H9 (cell line): ENCODE data around the gene LARP7. TPM values are rescaled to one million over a fixed set of nuclear protein-coding genes. Genes with fewer than 3 reads are reported as not detected.
A peak's percentile ranks its signal among the peaks of the same experiment; 100 is the strongest.

Experiments used
- DNase-seq: peaks from one replicate; pipeline ENCODE4 v3.0.0-alpha.2; 2017
- H2AFZ ChIP-seq: one replicate; pipeline ENCODE4 v1.6.1; 2013; ENCODE audit warnings: mild to moderate bottlenecking, low read length, control low read depth, moderate library complexity
- H2AK5ac ChIP-seq: 2 replicates; pipeline ENCODE4 v1.6.1; 2013; ENCODE audit warnings: low read length, control low read depth, mixed read lengths; ENCODE audit not compliant: insufficient read length
- H2BK120ac ChIP-seq: one replicate; pipeline ENCODE4 v1.6.1; 2013; ENCODE audit warnings: low read depth, mild to moderate bottlenecking, low read length, control low read depth, inconsistent platforms; ENCODE audit not compliant: poor library complexity, severe bottlenecking
- H2BK12ac ChIP-seq: 2 replicates; pipeline ENCODE4 v1.6.1; 2013; ENCODE audit warnings: low read length, control low read depth, mixed read lengths, low read depth; ENCODE audit not compliant: insufficient read length
- H2BK15ac ChIP-seq: 2 replicates; pipeline ENCODE4 v1.6.1; 2013; ENCODE audit warnings: low read depth, low read length, control low read depth
- H2BK20ac ChIP-seq: one replicate; pipeline ENCODE4 v1.6.1; 2013; ENCODE audit warnings: low read depth, mild to moderate bottlenecking, low read length, control low read depth, inconsistent platforms; ENCODE audit not compliant: poor library complexity, severe bottlenecking
- H2BK5ac ChIP-seq: 2 replicates; pipeline ENCODE4 v1.6.1; 2013; ENCODE audit warnings: low read length, control low read depth, mixed read lengths; ENCODE audit not compliant: insufficient read length
- H3K14ac ChIP-seq: 2 replicates; pipeline ENCODE4 v1.6.1; 2013; ENCODE audit warnings: low read length, control low read depth; ENCODE audit not compliant: insufficient read depth
- H3K18ac ChIP-seq: 2 replicates; pipeline ENCODE4 v1.6.1; 2013; ENCODE audit warnings: low read depth, mild to moderate bottlenecking, mixed read lengths, low read length, control low read depth; ENCODE audit not compliant: insufficient read length
- H3K23ac ChIP-seq: 2 replicates; pipeline ENCODE4 v1.6.1; 2013; ENCODE audit warnings: low read length, control low read depth, mixed read lengths, low read depth; ENCODE audit not compliant: insufficient read length
- H3K23me2 ChIP-seq: 2 replicates; pipeline ENCODE4 v1.6.1; 2013; ENCODE audit warnings: low read depth, mild to moderate bottlenecking, mixed read lengths, low read length, control low read depth; ENCODE audit not compliant: insufficient read length, poor library complexity, severe bottlenecking
- H3K27ac ChIP-seq: 2 replicates; pipeline ENCODE4 v1.5.1; 2013; ENCODE audit warnings: low read length, control low read depth, mixed read lengths, low read depth; ENCODE audit not compliant: insufficient read length
- H3K27me3 ChIP-seq: 2 replicates; pipeline ENCODE4 v1.6.1; 2013; ENCODE audit warnings: low read length, control low read depth, inconsistent platforms; ENCODE audit not compliant: insufficient read depth
- H3K4ac ChIP-seq: 2 replicates; pipeline ENCODE4 v1.6.1; 2013; ENCODE audit warnings: low read depth, mild to moderate bottlenecking, control low read depth, inconsistent platforms, low read length, moderate library complexity
- H3K4me1 ChIP-seq: 2 replicates; pipeline ENCODE4 v1.6.1; 2013; ENCODE audit warnings: low read length, control low read depth, inconsistent platforms; ENCODE audit not compliant: insufficient read depth
- H3K4me2 ChIP-seq: 2 replicates; pipeline ENCODE4 v1.6.1; 2013; ENCODE audit warnings: low read length, control low read depth, mixed read lengths; ENCODE audit not compliant: insufficient read length, insufficient read depth
- H3K56ac ChIP-seq: 2 replicates; pipeline ENCODE4 v1.6.1; 2013; ENCODE audit warnings: low read depth, mild to moderate bottlenecking, mixed read lengths, low read length, control low read depth; ENCODE audit not compliant: insufficient read length
- H3K79me1 ChIP-seq: 2 replicates; pipeline ENCODE4 v1.6.1; 2013; ENCODE audit warnings: low read depth, mild to moderate bottlenecking, moderate library complexity, low read length, control low read depth, inconsistent platforms; ENCODE audit not compliant: insufficient read depth, poor library complexity, severe bottlenecking
- H3K79me2 ChIP-seq: 2 replicates; pipeline ENCODE4 v1.6.1; 2013; ENCODE audit warnings: low read length, control low read depth, inconsistent platforms; ENCODE audit not compliant: insufficient read depth
- H3K9ac ChIP-seq: 2 replicates; pipeline ENCODE4 v1.6.1; 2013; ENCODE audit warnings: low read length, control low read depth, mixed read lengths; ENCODE audit not compliant: insufficient read length; ENCODE audit errors: extremely low read depth
- H3K9me3 ChIP-seq: one replicate; pipeline ENCODE4 v1.6.1; 2013; ENCODE audit warnings: low read depth, low read length, inconsistent platforms; ENCODE audit not compliant: control insufficient read depth
- H3T11ph ChIP-seq: one replicate; pipeline ENCODE4 v1.6.1; 2013; ENCODE audit warnings: mild to moderate bottlenecking, low read length, control low read depth, inconsistent platforms
- H4K20me1 ChIP-seq: one replicate; pipeline ENCODE4 v1.6.1; 2013; ENCODE audit not compliant: control insufficient read depth, insufficient read length, insufficient read depth
- H4K5ac ChIP-seq: 2 replicates; pipeline ENCODE4 v1.6.1; 2013; ENCODE audit warnings: low read depth, mild to moderate bottlenecking, mixed read lengths, low read length, control low read depth; ENCODE audit not compliant: insufficient read length
- H4K8ac ChIP-seq: replicated peaks from 2 replicates; pipeline ENCODE4 v1.6.1; 2013; ENCODE audit warnings: low read length, control low read depth, mixed read lengths, low read depth; ENCODE audit not compliant: insufficient read length
- H4K91ac ChIP-seq: 2 replicates; pipeline ENCODE4 v1.6.1; 2013; ENCODE audit warnings: low read depth, mild to moderate bottlenecking, moderate library complexity, mixed read lengths, low read length, control low read depth; ENCODE audit not compliant: insufficient read length
- H3K27ac Mint-ChIP-seq, 3 experiments: 2 replicates in 2 of 3; 3 replicates in 1 of 3; pipeline ENCODE4 v1.8.0; 2020 to 2021; ENCODE audit warnings: mixed read lengths in 3 of 3, mild to moderate bottlenecking in 1 of 3, moderate library complexity in 1 of 3
- H3K27me3 Mint-ChIP-seq: 2 replicates; pipeline ENCODE4 v1.8.0; 2021; ENCODE audit warnings: low read depth, mild to moderate bottlenecking, moderate library complexity, mixed read lengths
- H3K36me3 Mint-ChIP-seq, 3 experiments: 2 replicates in 2 of 3; 3 replicates in 1 of 3; pipeline ENCODE4 v1.8.0; 2020 to 2021; ENCODE audit warnings: low read depth in 3 of 3, mixed read lengths in 3 of 3; ENCODE audit not compliant: insufficient read depth in 1 of 3
- H3K4me1 Mint-ChIP-seq, 2 experiments: 2 replicates each; pipeline ENCODE4 v1.8.0; 2020; ENCODE audit warnings: mixed read lengths in 2 of 2
- H3K4me3 Mint-ChIP-seq, 2 experiments: 2 replicates in 1 of 2; 3 replicates in 1 of 2; pipeline ENCODE4 v1.8.0; 2020 to 2021; ENCODE audit warnings: mild to moderate bottlenecking in 2 of 2, mixed read lengths in 2 of 2, moderate library complexity in 1 of 2
- H3K9me3 Mint-ChIP-seq, 2 experiments: 2 replicates in 1 of 2; 3 replicates in 1 of 2; pipeline ENCODE4 v1.8.0; 2020; ENCODE audit warnings: mild to moderate bottlenecking in 2 of 2, mixed read lengths in 2 of 2, moderate library complexity in 1 of 2
- CTCF ChIP-seq: fragments of 200-600 bp; sonication (generic); conservative IDR thresholded peaks from 3 replicates; pipeline ENCODE4 v1.8.0; 2021; ENCODE audit warnings: antibody characterized with exemption, mild to moderate bottlenecking
- WGBS: extraction: QIAGEN DNeasy Blood & Tissue Kit; methylation state at CpG from one replicate; pipeline ENCODE4 v1.1.7; 2013; ENCODE audit warnings: missing lambda C conversion rate, low lambda C conversion rate, mixed read lengths; ENCODE audit not compliant: insufficient read length; ENCODE audit errors: extremely low coverage; 5-methylcytosine and 5-hydroxymethylcytosine counted together
- total RNA-seq: library from RNA; stranded (reverse); gene quantifications from 2 replicates; pipeline ENCODE4 v1.2.1, GENCODE V29; 2021

Gene LARP7
- total RNA-seq, 1 experiment from 2014 or later, result 37.0 TPM

- Mint-ChIP-seq H3K36me3 (peaks cover 5 to 26% (median 23%) of the 10 kb centered on the region in 3 experiments; a peak in 6 of 7 replicates), H3K27me3 (no peaks in the 10 kb centered on the region), H3K27ac (peak overlapping the region in 1 of 3 experiments; percentile 30; a peak in 2 of 7 replicates), H3K9me3 (peaks cover 0 to 2% of the 10 kb centered on the region in 2 experiments; a peak in 3 of 5 replicates), H3K4me1 (peaks cover 19 to 22% of the 10 kb centered on the region in 2 experiments), H3K4me3 (no peak overlapping the region; a peak in 1 of 5 replicates)
- H3K4me1 ChIP-seq, result no peaks in the 10 kb centered on the region
- no peak overlapping the region for H3K4ac ChIP-seq
- H4K5ac ChIP-seq, result no peak overlapping the region
- H4K20me1 ChIP-seq, result no peaks in the 10 kb centered on the region
- no peaks in the 10 kb centered on the region for H3K27me3 ChIP-seq
- H2AFZ ChIP-seq, result no peak overlapping the region
- H3K27ac ChIP-seq, result no peak overlapping the region
- H3K79me1 ChIP-seq, result no peaks in the 10 kb centered on the region
- DNase-seq, result no peak
- no peak overlapping the region for H2BK120ac ChIP-seq
- no peaks in the 10 kb centered on the region for H3K9me3 ChIP-seq
- H4K8ac ChIP-seq, result no peak overlapping the region
- H2BK5ac ChIP-seq, result no peak overlapping the region
- no peak for TF ChIP-seq CTCF
- H4K91ac ChIP-seq, result no peak overlapping the region
- H2BK12ac ChIP-seq, result no peak overlapping the region
- no peak overlapping the region for H2BK15ac ChIP-seq
- no peak overlapping the region for H3K18ac ChIP-seq
- H3K79me2 ChIP-seq, result no peaks in the 10 kb centered on the region; the same call in 1 of the 2 replicates
- H3K14ac ChIP-seq, result no peak overlapping the region
- no peak overlapping the region for H3K23ac ChIP-seq
- H3K56ac ChIP-seq, result no peak overlapping the region
- H2AK5ac ChIP-seq, result no peak overlapping the region
- peaks cover 8% of the 10 kb centered on the region for H3K23me2 ChIP-seq
- no peak overlapping the region for H3K9ac ChIP-seq
- no peak overlapping the region for H3T11ph ChIP-seq
- no CpG with 5 or more reads among the region's 3 CpGs for WGBS
- no peak overlapping the region for H3K4me2 ChIP-seq
- H2BK20ac ChIP-seq, result no peak overlapping the region
These were observed 63.7 kb downstream of the LARP7 start for GRCh38 chr4:112700679-112701078.
